ENCODE results near the gene ZNF605. TPM values are rescaled to one million over a fixed set of nuclear protein-coding genes. Genes with fewer than 3 reads are reported as not detected.

ZNF605 gene
- total and polyA plus RNA-seq, 2 of the 4 experiments (the other 2 are of a cell fraction), result 3.6 to 9.9 TPM

DNA sequence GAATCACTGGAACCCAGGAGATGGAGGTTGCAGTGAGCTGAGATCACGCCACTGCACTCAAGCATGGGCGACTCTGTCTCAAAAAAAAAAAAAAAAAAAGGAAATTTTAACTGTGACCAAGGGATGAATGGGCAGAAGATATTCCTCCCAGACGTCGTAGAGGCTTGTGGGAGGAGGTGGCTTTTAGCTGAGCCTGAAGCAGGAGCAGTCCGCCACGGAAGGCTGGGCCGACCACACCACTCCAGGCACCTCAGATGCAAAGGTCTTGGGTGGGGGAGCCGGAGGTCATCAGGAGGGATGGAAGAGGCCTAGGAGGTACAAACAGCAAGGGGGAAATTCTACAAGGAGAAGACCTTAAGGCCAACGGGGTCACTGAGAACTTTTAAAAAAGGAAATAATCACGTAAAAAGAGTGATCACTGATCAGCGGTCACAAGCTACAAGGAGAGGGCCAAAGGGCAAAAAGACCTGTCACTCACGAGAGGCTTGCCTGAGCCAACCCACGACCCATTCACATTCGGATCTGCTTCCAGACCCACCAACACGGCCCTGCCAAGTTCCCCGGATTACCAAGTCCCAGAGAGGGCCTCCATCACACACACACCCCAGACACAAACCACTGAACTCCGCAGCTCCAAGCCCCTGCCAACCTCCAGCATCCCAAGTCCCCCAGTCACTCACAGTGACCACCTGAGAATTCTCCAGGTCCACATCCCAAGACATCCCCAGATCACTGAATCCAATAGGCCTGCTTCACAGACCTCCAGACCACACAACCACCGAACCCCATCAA is 3.5 kb downstream of the ZNF605 start:
- POLR2A ChIA-PET (ENCODE audit: unreplicated experiment), result no interaction called here
- Histone ChIP-seq H3K4me1 (ENCODE audit: control insufficient read depth, insufficient read depth, low read length) (peaks cover 6% of the 10 kb centered on the region), H3K27me3 (ENCODE audit: control insufficient read depth, insufficient read depth, low read length) (no peaks in the 10 kb centered on the region), H2AFZ (replicated peaks; ENCODE audit: low read length, poor library complexity) (no peak overlapping the region), H4K5ac (ENCODE audit: low read depth, low read length) (no peak overlapping the region), H2BK15ac (ENCODE audit: low read depth, low read length) (no peak overlapping the region), H4K20me1 (ENCODE audit: insufficient read depth, low read length) (no peaks in the 10 kb centered on the region), H2BK20ac (ENCODE audit: low read depth, low read length) (no peak overlapping the region), H4K8ac (ENCODE audit: low read depth in 2 of 2, low read length in 2 of 2) (no peak overlapping the region), H3K56ac (ENCODE audit: extremely low read depth, insufficient read depth, low read length) (no peak overlapping the region), H2AK9ac (replicated peaks; ENCODE audit: low read depth, low read length, poor library complexity) (no peak overlapping the region), H3K4me3 (ENCODE audit: insufficient read depth, low read depth, low read length) (no peak overlapping the region), H4K91ac (ENCODE audit: insufficient read depth, low read depth, low read length) (no peak overlapping the region), H3K9me1 (ENCODE audit: insufficient read depth, low read length) (no peaks in the 10 kb centered on the region), H3K9ac (ENCODE audit: low read depth, low read length) (no peak overlapping the region), H2BK5ac (ENCODE audit: low read depth, low read length, poor library complexity, severe bottlenecking) (no peak overlapping the region), H3K4me2 (ENCODE audit: low read depth, low read length) (no peak overlapping the region), H2BK120ac (ENCODE audit: low read depth, low read length) (no peak overlapping the region), H3K9me3 (ENCODE audit: control insufficient read depth, insufficient read depth, low read length) (peaks cover 57% of the 10 kb centered on the region), H3K23ac (ENCODE audit: low read depth, low read length) (no peak overlapping the region), H3K4ac (ENCODE audit: low read depth, low read length) (no peak overlapping the region), H3K79me1 (ENCODE audit: low read depth in 1 of 2, low read length in 2 of 2) (peaks cover 30 to 62% of the 10 kb centered on the region in 2 experiments), H3K14ac (replicated peaks; ENCODE audit: low read depth, low read length) (no peak overlapping the region), H2AK5ac (ENCODE audit: low read depth, low read length) (no peak overlapping the region), H3K18ac (ENCODE audit: low read depth, low read length) (no peak overlapping the region), H3K27ac (ENCODE audit: insufficient read depth, low read length) (no peak overlapping the region), H3K36me3 (ENCODE audit: control insufficient read depth, insufficient read depth, low read length) (peaks cover 28% of the 10 kb centered on the region)
- intact Hi-C loops (cut with micrococcal nuclease) (no loop called here), in situ Hi-C loops (cut with MboI; ENCODE audit: low sequenced_read_pairs) (no loop called here), dilution Hi-C loops (cut with HindIII; ENCODE audit: low sequenced_read_pairs, unreplicated experiment) (no loop called here)
- BruUV-seq (replicated peaks), result no TSS peak
- CTCF ChIA-PET, result no interaction called here
- DNase-seq, result no peak
- no peak for ATAC-seq (ENCODE audit: low read depth)
- TF ChIP-seq RFX5 (IDR thresholded peaks at IDR 0.05; ENCODE audit: low read depth, low read length) (no peak), MXI1 (IDR thresholded peaks at IDR 0.05; ENCODE audit: borderline replicate concordance, low read depth, low read length) (no peak)
- 83% methylated on average over 8 of the region's 18 CpGs; no CpG with 5 or more reads in 1 of the 2 experiments for WGBS, 2 experiments (ENCODE audit: extremely low coverage in 2 of 2, insufficient read length in 1 of 2)

All from IMR-90 (cell line).